Activated CD4-positive, CD25-positive, alpha-beta regulatory T cell treated with anti-CD3 and anti-CD28 coated beads, Interleukin-2, amount 50 U/mL, for 72 hours (primary cell): Measurements from ENCODE around the gene KCNIP3.

Experiments used
- DNase-seq: peaks from one replicate; pipeline ENCODE4 v3.0.0; 2021

Gene KCNIP3

GRCh38 chr2:95314964-95315611 lies 17.9 kb downstream of the KCNIP3 start:
- DNase-seq, result no peak

- DNase-seq, result no peak
Measured at GRCh38 chr2:95315801-95316411, 18.8 kb downstream of the KCNIP3 start.

- DNase-seq, result no peak
Measured at GRCh38 chr2:95316466-95317122, 19.4 kb downstream of the KCNIP3 start.

- no peak for DNase-seq
Measured at GRCh38 chr2:95317123-95317500, 20.0 kb downstream of the KCNIP3 start.

GRCh38 chr2:95317665-95318425 lies 20.7 kb downstream of the KCNIP3 start:
- DNase-seq, result no peak

GRCh38 chr2:95318431-95319220 lies 21.5 kb downstream of the KCNIP3 start:
- DNase-seq, result no peak

- DNase-seq, result no peak
Measured at GRCh38 chr2:95319481-95320343, 22.6 kb downstream of the KCNIP3 start.

GRCh38 chr2:95320344-95320712 lies 23.2 kb downstream of the KCNIP3 start:
- no peak for DNase-seq

GRCh38 chr2:95320986-95321767 lies 24.0 kb downstream of the KCNIP3 start:
- no peak for DNase-seq

GRCh38 chr2:95323347-95324155 lies 26.4 kb downstream of the KCNIP3 start:
- no peak for DNase-seq

GRCh38 chr2:95325026-95325425 lies 27.9 kb downstream of the KCNIP3 start:
- DNase-seq, result no peak

GRCh38 chr2:95325590-95326432 lies 28.7 kb downstream of the KCNIP3 start:
- no peak for DNase-seq

- no peak for DNase-seq
Measured at GRCh38 chr2:95326433-95327140, 29.4 kb downstream of the KCNIP3 start.

- DNase-seq, result no peak
Measured at GRCh38 chr2:95327861-95328260, 30.7 kb downstream of the KCNIP3 start.

GRCh38 chr2:95328358-95329125 lies 31.4 kb downstream of the KCNIP3 start:
- no peak for DNase-seq

- DNase-seq, result no peak
Measured at GRCh38 chr2:95329401-95329800, 32.3 kb downstream of the KCNIP3 start.
